Measurements from ENCODE around the gene MRPL4. TPM values are rescaled to one million over a fixed set of nuclear protein-coding genes. Genes with fewer than 3 reads are reported as not detected.

Gene MRPL4
- total and polyA plus RNA-seq, 2 of the 13 experiments (the other 11 are each of a cell fraction or from before 2014, with no cell fraction given), result 40.6 to 42.5 TPM

- CTCF ChIA-PET (ENCODE audit: low intra/inter-chr PET ratio, low total read pairs), result no interaction called here
- 49% methylated on average over 6 of the region's 7 CpGs for WGBS (ENCODE audit: low lambda C conversion rate)
- FAIRE-seq, result no peak
- peak; percentile 33; the same call in 1 of the 2 replicates for TF ChIP-seq ZBTB7B (CRISPR knock-in tag; IDR thresholded peaks at IDR 0.05)
- peak; percentile 38; the same call in 1 of the 2 replicates for TF ChIP-seq KDM5B (CRISPR knock-in tag; IDR thresholded peaks at IDR 0.05; ENCODE audit: borderline replicate concordance)
- TF ChIP-seq JUND (CRISPR knock-in tag; IDR thresholded peaks at IDR 0.05), result no peak
- peak; percentile 47; the same call in 1 of the 2 replicates for TF ChIP-seq NR2F2 (IDR thresholded peaks at IDR 0.05; ENCODE audit: borderline replicate concordance, low read depth)
- no peak for TF ChIP-seq HNRNPH1 (optimal IDR thresholded peaks at IDR 0.05; ENCODE audit: low read depth, low read length)
- TF ChIP-seq ZMYM2 (CRISPR knock-in tag; IDR thresholded peaks at IDR 0.05), result 0 out of 2 replicates have a peak, but pooled peaks have one; percentile 23
- peak; percentile 73; the same call in 1 of the 2 replicates for TF ChIP-seq ESRRA (CRISPR knock-in tag; IDR thresholded peaks at IDR 0.05; ENCODE audit: low read depth)
- 0 out of 2 replicates have a peak, but pooled peaks have one; percentile 7 for TF ChIP-seq RARA (CRISPR knock-in tag; IDR thresholded peaks at IDR 0.05)
- TF ChIP-seq TMF1 (CRISPR knock-in tag; IDR thresholded peaks at IDR 0.05; ENCODE audit: low read depth), result no peak
- TF ChIP-seq NCOA5 (CRISPR knock-in tag; IDR thresholded peaks at IDR 0.05), result no peak
- no peak for TF ChIP-seq MXI1 (IDR thresholded peaks at IDR 0.05; ENCODE audit: borderline replicate concordance, low read depth, low read length)
- no peak for TF ChIP-seq MAFG (CRISPR knock-in tag; IDR thresholded peaks at IDR 0.05)
- TF ChIP-seq TEAD3 (CRISPR knock-in tag; optimal IDR thresholded peaks at IDR 0.05; ENCODE audit: borderline replicate concordance), result no peak
- TF ChIP-seq ZNF17 (CRISPR knock-in tag; IDR thresholded peaks at IDR 0.05), result no peak
- TF ChIP-seq EEA1 (CRISPR knock-in tag; IDR thresholded peaks at IDR 0.05; ENCODE audit: borderline replicate concordance), result no peak
- no peak for TF ChIP-seq ZNF207 (IDR thresholded peaks at IDR 0.05; ENCODE audit: borderline replicate concordance)
- TF ChIP-seq SNAI1 (CRISPR knock-in tag; IDR thresholded peaks at IDR 0.05; ENCODE audit: borderline replicate concordance), result no peak
- no peak for TF ChIP-seq TEAD2 (CRISPR knock-in tag; IDR thresholded peaks at IDR 0.05)
- TF ChIP-seq NR2C2 (CRISPR knock-in tag; IDR thresholded peaks at IDR 0.05; ENCODE audit: borderline replicate concordance), result peak; percentile 75
- no peak for TF ChIP-seq HHEX (CRISPR knock-in tag; IDR thresholded peaks at IDR 0.05)
- TF ChIP-seq ZNF749 (CRISPR knock-in tag; IDR thresholded peaks at IDR 0.05; ENCODE audit: borderline replicate concordance), result no peak
- no peak for TF ChIP-seq MAF1 (CRISPR knock-in tag; IDR thresholded peaks at IDR 0.05; ENCODE audit: borderline replicate concordance)
- TF ChIP-seq, protein P1, sequence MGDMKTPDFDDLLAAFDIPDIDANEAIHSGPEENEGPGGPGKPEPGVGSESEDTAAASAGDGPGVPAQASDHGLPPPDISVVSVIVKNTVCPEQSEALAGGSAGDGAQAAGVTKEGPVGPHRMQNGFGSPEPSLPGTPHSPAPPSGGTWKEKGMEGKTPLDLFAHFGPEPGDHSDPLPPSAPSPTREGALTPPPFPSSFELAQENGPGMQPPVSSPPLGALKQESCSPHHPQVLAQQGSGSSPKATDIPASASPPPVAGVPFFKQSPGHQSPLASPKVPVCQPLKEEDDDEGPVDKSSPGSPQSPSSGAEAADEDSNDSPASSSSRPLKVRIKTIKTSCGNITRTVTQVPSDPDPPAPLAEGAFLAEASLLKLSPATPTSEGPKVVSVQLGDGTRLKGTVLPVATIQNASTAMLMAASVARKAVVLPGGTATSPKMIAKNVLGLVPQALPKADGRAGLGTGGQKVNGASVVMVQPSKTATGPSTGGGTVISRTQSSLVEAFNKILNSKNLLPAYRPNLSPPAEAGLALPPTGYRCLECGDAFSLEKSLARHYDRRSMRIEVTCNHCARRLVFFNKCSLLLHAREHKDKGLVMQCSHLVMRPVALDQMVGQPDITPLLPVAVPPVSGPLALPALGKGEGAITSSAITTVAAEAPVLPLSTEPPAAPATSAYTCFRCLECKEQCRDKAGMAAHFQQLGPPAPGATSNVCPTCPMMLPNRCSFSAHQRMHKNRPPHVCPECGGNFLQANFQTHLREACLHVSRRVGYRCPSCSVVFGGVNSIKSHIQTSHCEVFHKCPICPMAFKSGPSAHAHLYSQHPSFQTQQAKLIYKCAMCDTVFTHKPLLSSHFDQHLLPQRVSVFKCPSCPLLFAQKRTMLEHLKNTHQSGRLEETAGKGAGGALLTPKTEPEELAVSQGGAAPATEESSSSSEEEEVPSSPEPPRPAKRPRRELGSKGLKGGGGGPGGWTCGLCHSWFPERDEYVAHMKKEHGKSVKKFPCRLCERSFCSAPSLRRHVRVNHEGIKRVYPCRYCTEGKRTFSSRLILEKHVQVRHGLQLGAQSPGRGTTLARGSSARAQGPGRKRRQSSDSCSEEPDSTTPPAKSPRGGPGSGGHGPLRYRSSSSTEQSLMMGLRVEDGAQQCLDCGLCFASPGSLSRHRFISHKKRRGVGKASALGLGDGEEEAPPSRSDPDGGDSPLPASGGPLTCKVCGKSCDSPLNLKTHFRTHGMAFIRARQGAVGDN (CRISPR knock-in tag; IDR thresholded peaks at IDR 0.05), result peak; percentile 15; the same call in 1 of the 2 replicates
- TF ChIP-seq KDM1A (CRISPR knock-in tag; IDR thresholded peaks at IDR 0.05), result no peak
Observed at GRCh38 chr19:10243606-10244005, 8.4 kb upstream of the MRPL4 start.

More at GRCh38 chr19:10243606-10244005, 8.4 kb upstream of the MRPL4 start:
- Histone ChIP-seq H3K9me3 (ENCODE audit: low read length) (no peaks in the 10 kb centered on the region), H3K4me3 (replicated peaks in 1 of 3; ENCODE audit: insufficient read depth in 1 of 3, low read depth in 2 of 3, low read length in 3 of 3) (no peak overlapping the region), H3K4me2 (ENCODE audit: low read depth, low read length) (peak overlapping the region; percentile 28; the same call in 1 of the 2 replicates), H3K36me3 (replicated peaks in 1 of 2; ENCODE audit: control insufficient read depth in 1 of 2, insufficient read depth in 2 of 2, low read length in 2 of 2) (no peaks in the 10 kb centered on the region), H3K4me1 (ENCODE audit: insufficient read depth, low read length) (peaks cover 68% of the 10 kb centered on the region), H3K9ac (ENCODE audit: insufficient read depth, low read depth, low read length) (no peak overlapping the region), H3K27ac (ENCODE audit: extremely low read length, insufficient read depth, low read length) (no peak overlapping the region), H3K27me3 (ENCODE audit: control insufficient read depth in 1 of 2, insufficient read depth in 2 of 2, low read length in 2 of 2) (no peaks in the 10 kb centered on the region), H4K20me1 (ENCODE audit: insufficient read depth, low read length) (no peaks in the 10 kb centered on the region), H2AFZ (ENCODE audit: low read length) (no peak overlapping the region), H3K79me2 (ENCODE audit: insufficient read depth, low read length) (no peaks in the 10 kb centered on the region)
- DNase-seq (ENCODE audit: low spot score) (no peak), ATAC-seq (no peak)
- intact Hi-C loops (cut with micrococcal nuclease; ENCODE audit: unreplicated experiment), result no loop called here
- in situ Hi-C loops (cut with HindIII; ENCODE audit: extremely low pct_ligation_motif_present, low pct_unique_long_range_greater_than_20kb), result no loop called here
- BruUV-seq (replicated peaks), result no TSS peak
- POLR2A ChIA-PET, result no interaction called here

Measured in HepG2 (cell line).